ENCODE measurements around the gene LAMA2. TPM values are rescaled to one million over a fixed set of nuclear protein-coding genes. Genes with fewer than 3 reads are reported as not detected.

Gene LAMA2
- total and polyA plus RNA-seq, 2 of the 13 experiments (the other 11 are each of a cell fraction or from before 2014, with no cell fraction given) = 0.11 to 0.28 TPM

GRCh38 chr6:129500958-129501739, 618.2 kb downstream of the LAMA2 start (continued):
- no peak for TF ChIP-seq SP2 (CRISPR knock-in tag; IDR thresholded peaks at IDR 0.05)
- TF ChIP-seq, protein P1, sequence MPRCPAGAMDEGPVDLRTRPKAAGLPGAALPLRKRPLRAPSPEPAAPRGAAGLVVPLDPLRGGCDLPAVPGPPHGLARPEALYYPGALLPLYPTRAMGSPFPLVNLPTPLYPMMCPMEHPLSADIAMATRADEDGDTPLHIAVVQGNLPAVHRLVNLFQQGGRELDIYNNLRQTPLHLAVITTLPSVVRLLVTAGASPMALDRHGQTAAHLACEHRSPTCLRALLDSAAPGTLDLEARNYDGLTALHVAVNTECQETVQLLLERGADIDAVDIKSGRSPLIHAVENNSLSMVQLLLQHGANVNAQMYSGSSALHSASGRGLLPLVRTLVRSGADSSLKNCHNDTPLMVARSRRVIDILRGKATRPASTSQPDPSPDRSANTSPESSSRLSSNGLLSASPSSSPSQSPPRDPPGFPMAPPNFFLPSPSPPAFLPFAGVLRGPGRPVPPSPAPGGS (CRISPR knock-in tag; IDR thresholded peaks at IDR 0.05) = no peak
- TF ChIP-seq ZBTB14 (CRISPR knock-in tag; IDR thresholded peaks at IDR 0.05) = no peak
- no peak for TF ChIP-seq SIX1 (CRISPR knock-in tag; IDR thresholded peaks at IDR 0.05; ENCODE audit: borderline replicate concordance)
- no peak for TF ChIP-seq RFX1 (IDR thresholded peaks at IDR 0.05)
- TF ChIP-seq, protein P2, sequence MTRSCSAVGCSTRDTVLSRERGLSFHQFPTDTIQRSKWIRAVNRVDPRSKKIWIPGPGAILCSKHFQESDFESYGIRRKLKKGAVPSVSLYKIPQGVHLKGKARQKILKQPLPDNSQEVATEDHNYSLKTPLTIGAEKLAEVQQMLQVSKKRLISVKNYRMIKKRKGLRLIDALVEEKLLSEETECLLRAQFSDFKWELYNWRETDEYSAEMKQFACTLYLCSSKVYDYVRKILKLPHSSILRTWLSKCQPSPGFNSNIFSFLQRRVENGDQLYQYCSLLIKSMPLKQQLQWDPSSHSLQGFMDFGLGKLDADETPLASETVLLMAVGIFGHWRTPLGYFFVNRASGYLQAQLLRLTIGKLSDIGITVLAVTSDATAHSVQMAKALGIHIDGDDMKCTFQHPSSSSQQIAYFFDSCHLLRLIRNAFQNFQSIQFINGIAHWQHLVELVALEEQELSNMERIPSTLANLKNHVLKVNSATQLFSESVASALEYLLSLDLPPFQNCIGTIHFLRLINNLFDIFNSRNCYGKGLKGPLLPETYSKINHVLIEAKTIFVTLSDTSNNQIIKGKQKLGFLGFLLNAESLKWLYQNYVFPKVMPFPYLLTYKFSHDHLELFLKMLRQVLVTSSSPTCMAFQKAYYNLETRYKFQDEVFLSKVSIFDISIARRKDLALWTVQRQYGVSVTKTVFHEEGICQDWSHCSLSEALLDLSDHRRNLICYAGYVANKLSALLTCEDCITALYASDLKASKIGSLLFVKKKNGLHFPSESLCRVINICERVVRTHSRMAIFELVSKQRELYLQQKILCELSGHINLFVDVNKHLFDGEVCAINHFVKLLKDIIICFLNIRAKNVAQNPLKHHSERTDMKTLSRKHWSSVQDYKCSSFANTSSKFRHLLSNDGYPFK (CRISPR knock-in tag; IDR thresholded peaks at IDR 0.05; ENCODE audit: borderline replicate concordance) = no peak
- TF ChIP-seq TGIF2 (CRISPR knock-in tag; IDR thresholded peaks at IDR 0.05) = no peak
- TF ChIP-seq PITX1 (CRISPR knock-in tag; IDR thresholded peaks at IDR 0.05) = peak; percentile 52; the same call in 1 of the 2 replicates
- TF ChIP-seq STAG1 (CRISPR knock-in tag; IDR thresholded peaks at IDR 0.05) = peak; percentile 25
- no peak for TF ChIP-seq ZNF570 (CRISPR knock-in tag; IDR thresholded peaks at IDR 0.05; ENCODE audit: borderline replicate concordance)
- TF ChIP-seq, protein P3, sequence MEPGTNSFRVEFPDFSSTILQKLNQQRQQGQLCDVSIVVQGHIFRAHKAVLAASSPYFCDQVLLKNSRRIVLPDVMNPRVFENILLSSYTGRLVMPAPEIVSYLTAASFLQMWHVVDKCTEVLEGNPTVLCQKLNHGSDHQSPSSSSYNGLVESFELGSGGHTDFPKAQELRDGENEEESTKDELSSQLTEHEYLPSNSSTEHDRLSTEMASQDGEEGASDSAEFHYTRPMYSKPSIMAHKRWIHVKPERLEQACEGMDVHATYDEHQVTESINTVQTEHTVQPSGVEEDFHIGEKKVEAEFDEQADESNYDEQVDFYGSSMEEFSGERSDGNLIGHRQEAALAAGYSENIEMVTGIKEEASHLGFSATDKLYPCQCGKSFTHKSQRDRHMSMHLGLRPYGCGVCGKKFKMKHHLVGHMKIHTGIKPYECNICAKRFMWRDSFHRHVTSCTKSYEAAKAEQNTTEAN (CRISPR knock-in tag; conservative IDR thresholded peaks at IDR 0.05) = no peak
- no peak for TF ChIP-seq TCF7L2 (IDR thresholded peaks at IDR 0.05; ENCODE audit: low read depth, low read length)
- no peak for TF ChIP-seq MEIS2 (CRISPR knock-in tag; IDR thresholded peaks at IDR 0.05)
- TF ChIP-seq HNRNPL (IDR thresholded peaks at IDR 0.05; ENCODE audit: low read depth, low read length) = no peak
- TF ChIP-seq, protein P4, sequence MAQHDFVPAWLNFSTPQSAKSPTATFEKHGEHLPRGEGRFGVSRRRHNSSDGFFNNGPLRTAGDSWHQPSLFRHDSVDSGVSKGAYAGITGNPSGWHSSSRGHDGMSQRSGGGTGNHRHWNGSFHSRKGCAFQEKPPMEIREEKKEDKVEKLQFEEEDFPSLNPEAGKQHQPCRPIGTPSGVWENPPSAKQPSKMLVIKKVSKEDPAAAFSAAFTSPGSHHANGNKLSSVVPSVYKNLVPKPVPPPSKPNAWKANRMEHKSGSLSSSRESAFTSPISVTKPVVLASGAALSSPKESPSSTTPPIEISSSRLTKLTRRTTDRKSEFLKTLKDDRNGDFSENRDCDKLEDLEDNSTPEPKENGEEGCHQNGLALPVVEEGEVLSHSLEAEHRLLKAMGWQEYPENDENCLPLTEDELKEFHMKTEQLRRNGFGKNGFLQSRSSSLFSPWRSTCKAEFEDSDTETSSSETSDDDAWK (CRISPR knock-in tag; IDR thresholded peaks at IDR 0.05) = no peak
- TF ChIP-seq, protein P5, sequence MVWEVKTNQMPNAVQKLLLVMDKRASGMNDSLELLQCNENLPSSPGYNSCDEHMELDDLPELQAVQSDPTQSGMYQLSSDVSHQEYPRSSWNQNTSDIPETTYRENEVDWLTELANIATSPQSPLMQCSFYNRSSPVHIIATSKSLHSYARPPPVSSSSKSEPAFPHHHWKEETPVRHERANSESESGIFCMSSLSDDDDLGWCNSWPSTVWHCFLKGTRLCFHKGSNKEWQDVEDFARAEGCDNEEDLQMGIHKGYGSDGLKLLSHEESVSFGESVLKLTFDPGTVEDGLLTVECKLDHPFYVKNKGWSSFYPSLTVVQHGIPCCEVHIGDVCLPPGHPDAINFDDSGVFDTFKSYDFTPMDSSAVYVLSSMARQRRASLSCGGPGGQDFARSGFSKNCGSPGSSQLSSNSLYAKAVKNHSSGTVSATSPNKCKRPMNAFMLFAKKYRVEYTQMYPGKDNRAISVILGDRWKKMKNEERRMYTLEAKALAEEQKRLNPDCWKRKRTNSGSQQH (CRISPR knock-in tag; IDR thresholded peaks at IDR 0.05; ENCODE audit: low read depth) = no peak
- TF ChIP-seq NCOA1 (CRISPR knock-in tag; IDR thresholded peaks at IDR 0.05) = no peak
- no peak for TF ChIP-seq ZNF160 (CRISPR knock-in tag; IDR thresholded peaks at IDR 0.05)
- TF ChIP-seq KLF9 (CRISPR knock-in tag; IDR thresholded peaks at IDR 0.05; ENCODE audit: low read depth) = no peak
- TF ChIP-seq ZNF33A (CRISPR knock-in tag; IDR thresholded peaks at IDR 0.05; ENCODE audit: borderline replicate concordance) = no peak

All from HepG2 (cell line).